WERI-Rb-1 (cell line): ENCODE results near the gene NOX4.
"Not testable (repeated sequence)": the region's sequence is repeated elsewhere in the genome, so short reads cannot be mapped to it uniquely, and the experiment has no call there.

Experiments used
- DNase-seq: peaks from one replicate; pipeline ENCODE4 v3.0.0-alpha.2; 2020
- H3K27ac ChIP-seq: fragments of 250-450 bp; sonication (Bioruptor Pico); 2 replicates; pipeline ENCODE4 v1.5.1; 2020; ENCODE audit warnings: mild to moderate bottlenecking, moderate library complexity
- H3K27me3 ChIP-seq: fragments of 250-450 bp; sonication (Bioruptor Pico); 2 replicates; pipeline ENCODE4 v1.5.1; 2021; ENCODE audit warnings: mild to moderate bottlenecking, low read depth, moderate library complexity; ENCODE audit not compliant: insufficient read depth, severe bottlenecking
- H3K36me3 ChIP-seq: fragments of 250-450 bp; sonication (Bioruptor Pico); 2 replicates; pipeline ENCODE4 v1.5.1; 2020; ENCODE audit warnings: mild to moderate bottlenecking, moderate library complexity
- H3K4me3 ChIP-seq: 2 replicates; pipeline ENCODE4 v1.5.1; 2011; ENCODE audit warnings: low read depth, mild to moderate bottlenecking, control low read depth, low read length
- H3K9me3 ChIP-seq: fragments of 250-450 bp; sonication (Bioruptor Pico); 2 replicates; pipeline ENCODE4 v1.5.1; 2021; ENCODE audit warnings: mild to moderate bottlenecking, moderate library complexity; ENCODE audit not compliant: severe bottlenecking
- CTCF ChIP-seq: IDR thresholded peaks from 2 replicates; pipeline ENCODE4 v1.5.1; 2011; ENCODE audit warnings: low read depth, mild to moderate bottlenecking, control low read depth, inconsistent platforms, low read length

NOX4 gene

DNA sequence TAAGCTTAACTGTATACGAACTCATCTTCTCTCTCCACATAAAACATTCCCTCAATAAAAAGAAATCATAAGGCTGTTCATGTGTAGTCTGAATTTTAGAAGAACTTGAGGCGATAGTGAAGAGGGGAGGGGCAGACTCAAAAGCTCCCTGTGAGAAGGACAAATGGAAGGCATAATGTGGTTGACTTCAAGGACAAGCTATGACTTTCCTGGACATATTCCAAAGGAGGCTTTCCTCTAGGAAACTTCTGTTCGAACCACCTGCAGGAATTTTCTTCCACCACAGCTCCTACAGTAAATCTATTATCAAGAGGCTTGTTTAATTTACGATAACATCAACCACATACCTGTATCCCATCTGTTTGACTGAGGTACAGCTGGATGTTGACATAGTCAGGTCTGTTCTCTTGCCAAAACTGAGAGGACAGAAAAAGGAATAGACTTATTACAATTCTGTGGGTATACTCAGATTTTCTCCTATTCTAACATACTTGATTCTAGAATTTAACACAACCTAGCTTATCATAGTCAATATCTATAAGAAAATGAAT lies 154.0 kb downstream of the NOX4 start:
- H3K27me3 ChIP-seq, H3K4me3 ChIP-seq: not testable (repeated sequence)

GRCh38 chr11:89333704-89334103 lies 157.5 kb downstream of the NOX4 start:
- not testable (repeated sequence) for DNase-seq, H3K4me3 ChIP-seq, H3K27ac ChIP-seq, H3K27me3 ChIP-seq, H3K9me3 ChIP-seq, H3K36me3 ChIP-seq
- TF ChIP-seq CTCF: peak; percentile 19; the same call in 1 of the 2 replicates

More for the DNA sequence above, 154.0 kb downstream of the NOX4 start:
- DNase-seq, H3K36me3 ChIP-seq, H3K27ac ChIP-seq, H3K9me3 ChIP-seq: not testable (repeated sequence)

DNA sequence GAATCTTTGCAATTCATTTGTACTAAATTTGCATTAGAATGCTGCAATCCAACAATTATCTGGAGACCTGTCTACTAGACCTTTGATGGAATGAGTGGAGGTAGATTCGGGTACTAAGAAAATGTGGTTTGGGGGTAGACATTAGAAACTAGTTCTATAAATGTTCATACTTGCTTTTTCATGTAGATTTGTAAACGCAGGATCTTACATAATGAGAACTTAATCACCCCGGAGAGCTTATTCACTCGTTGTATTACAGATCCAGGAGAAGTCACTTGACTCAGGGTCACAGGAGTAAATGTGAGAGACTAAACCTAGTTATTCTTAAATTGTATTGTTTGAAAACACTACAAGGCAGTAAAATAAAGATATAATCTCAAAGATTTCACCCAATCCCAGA lies 159.2 kb downstream of the NOX4 start:
- H3K36me3 ChIP-seq, H3K27me3 ChIP-seq, H3K4me3 ChIP-seq, DNase-seq, H3K27ac ChIP-seq, H3K9me3 ChIP-seq: not testable (repeated sequence)

- Histone ChIP-seq H3K27me3 (no peaks in the 10 kb centered on the region), H3K36me3 (no peaks in the 10 kb centered on the region), H3K27ac (no peak overlapping the region), H3K9me3 (no peaks in the 10 kb centered on the region), H3K4me3 (no peak overlapping the region)
- no peak for DNase-seq
- TF ChIP-seq CTCF: no peak
These were observed 163.3 kb downstream of the NOX4 start for GRCh38 chr11:89327885-89328284.

GRCh38 chr11:89321401-89321800 lies 169.8 kb downstream of the NOX4 start:
- H3K27me3 ChIP-seq: no peaks in the 10 kb centered on the region
- no peak for DNase-seq
- no peaks in the 10 kb centered on the region for H3K9me3 ChIP-seq
- H3K36me3 ChIP-seq: no peaks in the 10 kb centered on the region
- H3K27ac ChIP-seq: no peak overlapping the region
- H3K4me3 ChIP-seq: no peak overlapping the region
- no peak for TF ChIP-seq CTCF

DNA sequence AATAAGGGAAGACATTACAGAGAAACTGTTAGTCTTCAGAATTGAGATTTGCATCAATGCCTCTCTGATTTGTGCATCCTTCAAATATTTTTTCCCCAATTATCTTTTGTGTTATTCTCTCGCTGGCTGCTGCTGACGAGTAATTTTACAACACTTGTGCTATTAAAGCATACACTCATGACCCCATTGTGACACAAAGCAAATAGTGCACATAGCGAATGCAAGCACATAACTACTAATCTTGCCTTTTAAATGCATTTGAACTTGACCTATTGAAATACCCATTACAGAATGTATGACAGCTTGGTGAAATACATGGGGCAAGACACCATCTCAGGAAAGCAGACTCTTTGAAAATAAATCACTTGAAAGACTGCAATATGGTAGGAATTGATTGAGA lies 180.6 kb downstream of the NOX4 start:
- H3K4me3 ChIP-seq, H3K27ac ChIP-seq, H3K9me3 ChIP-seq, DNase-seq, H3K36me3 ChIP-seq, H3K27me3 ChIP-seq: not testable (repeated sequence)

DNA sequence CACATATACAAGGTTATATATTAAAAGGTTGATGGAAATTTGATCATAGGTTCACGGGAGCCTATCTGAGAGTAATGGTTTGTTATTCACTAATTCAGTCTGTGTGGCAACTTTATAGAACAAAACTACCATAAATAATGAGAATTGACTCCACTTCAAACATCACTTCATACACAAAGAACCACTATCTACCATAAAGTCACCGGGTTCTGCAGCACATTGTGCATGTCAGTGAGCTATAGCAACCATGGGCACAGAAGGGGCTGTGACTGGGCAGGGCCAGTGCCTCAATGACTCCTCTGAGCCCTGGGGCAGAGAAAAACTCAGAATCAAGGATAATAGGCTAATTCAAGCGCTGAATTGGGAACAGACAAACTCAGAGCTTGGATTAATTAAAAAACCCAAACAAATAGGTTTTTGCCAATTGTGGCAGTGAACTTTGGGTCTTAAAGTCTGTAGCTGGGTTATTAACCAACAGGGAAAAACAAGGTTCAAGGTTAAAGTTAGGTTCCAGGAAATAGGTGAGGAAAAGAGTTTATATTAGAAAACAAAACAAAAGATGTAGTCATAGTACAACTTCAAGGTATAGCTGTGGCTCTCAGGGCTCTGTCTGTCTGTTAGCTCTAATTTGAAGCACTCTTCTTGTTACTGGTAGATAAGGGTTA lies 181.7 kb downstream of the NOX4 start:
- H3K36me3 ChIP-seq, DNase-seq, H3K9me3 ChIP-seq, H3K27me3 ChIP-seq, H3K4me3 ChIP-seq, H3K27ac ChIP-seq: not testable (repeated sequence)

- DNase-seq, H3K27me3 ChIP-seq, H3K27ac ChIP-seq, H3K36me3 ChIP-seq, H3K9me3 ChIP-seq, H3K4me3 ChIP-seq: not testable (repeated sequence)
These were observed 182.9 kb downstream of the NOX4 start for GRCh38 chr11:89308272-89308671.

- not testable (repeated sequence) for H3K9me3 ChIP-seq, H3K36me3 ChIP-seq, DNase-seq, H3K4me3 ChIP-seq, H3K27ac ChIP-seq, H3K27me3 ChIP-seq
These were observed 188.1 kb downstream of the NOX4 start for GRCh38 chr11:89303029-89303428.

GRCh38 chr11:89295023-89295422 lies 196.2 kb downstream of the NOX4 start:
- H3K36me3 ChIP-seq, H3K9me3 ChIP-seq, H3K27me3 ChIP-seq, H3K27ac ChIP-seq, H3K4me3 ChIP-seq: not testable (repeated sequence)
- DNase-seq: peak; percentile 7
